Immature natural killer cell (primary cell): Measurements from ENCODE around the gene PATJ. TPM values are rescaled to one million over a fixed set of nuclear protein-coding genes. Genes with fewer than 3 reads are reported as not detected.
"Not testable (repeated sequence)": the region's sequence is repeated elsewhere in the genome, so short reads cannot be mapped to it uniquely, and the experiment has no call there.

Source experiments
- DNase-seq, 3 donors: peaks; one replicate each; pipeline ENCODE4 v3.0.0; 2022; ENCODE audit warnings: mixed read lengths in 1 of 3
- H3K27ac Mint-ChIP-seq, 6 donors: one replicate each; pipeline ENCODE4 v1.8.0; 2020; ENCODE audit warnings: mixed read lengths in 6 of 6, mild to moderate bottlenecking in 5 of 6, inconsistent platforms in 4 of 6, moderate library complexity in 3 of 6
- H3K27me3 Mint-ChIP-seq, 3 donors: one replicate each; pipeline ENCODE4 v1.8.0; 2020 to 2021; ENCODE audit warnings: low read depth in 3 of 3, mild to moderate bottlenecking in 3 of 3, mixed read lengths in 3 of 3, moderate library complexity in 3 of 3, inconsistent platforms in 1 of 3
- H3K36me3 Mint-ChIP-seq, 3 donors: one replicate each; pipeline ENCODE4 v1.8.0; 2020; ENCODE audit warnings: mixed read lengths in 3 of 3, inconsistent platforms in 2 of 3, mild to moderate bottlenecking in 2 of 3
- H3K4me1 Mint-ChIP-seq, 2 donors: one replicate each; pipeline ENCODE4 v1.8.0; 2020; ENCODE audit warnings: inconsistent platforms in 2 of 2, mild to moderate bottlenecking in 2 of 2, mixed read lengths in 2 of 2, moderate library complexity in 1 of 2
- H3K4me3 Mint-ChIP-seq, 5 donors: one replicate each; pipeline ENCODE4 v1.8.0; 2020; ENCODE audit warnings: mild to moderate bottlenecking in 5 of 5, mixed read lengths in 5 of 5, inconsistent platforms in 3 of 5, moderate library complexity in 3 of 5
- H3K9me3 Mint-ChIP-seq, 6 donors: one replicate each; pipeline ENCODE4 v1.8.0; 2020; ENCODE audit warnings: mild to moderate bottlenecking in 6 of 6, mixed read lengths in 6 of 6, inconsistent platforms in 4 of 6, moderate library complexity in 3 of 6
- polyA plus RNA-seq, 3 donors: library from polyadenylated mRNA; unstranded; fragments of 300-500 nt; fragmentation: Illumina TruSeq; gene quantifications; one replicate each; pipeline ENCODE4 v1.2.3, GENCODE V29; 2021

The PATJ gene
- polyA plus RNA-seq, 3 donors from 2014 or later = 2.9 to 7.2 (median 5.9) TPM

DNA sequence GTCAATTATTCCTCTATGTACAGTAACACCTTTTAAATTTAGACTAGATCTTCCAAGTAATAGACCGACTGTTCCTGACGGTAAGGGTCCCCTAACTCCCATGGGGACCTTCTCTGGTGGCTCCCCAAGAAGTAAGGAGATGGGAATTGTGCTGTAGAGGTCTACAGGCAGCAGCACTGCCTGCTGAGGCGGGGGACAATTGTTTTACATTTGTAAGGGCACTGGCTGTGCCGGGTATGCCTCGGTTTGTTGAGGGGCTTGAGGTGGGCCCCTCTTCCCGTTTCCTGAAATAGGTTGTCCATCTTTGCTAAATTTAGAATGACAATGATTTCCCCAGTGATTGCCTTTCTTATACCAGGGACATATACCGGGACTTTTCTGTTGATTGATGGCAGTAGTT is 439.3 kb downstream of the PATJ start:
- Mint-ChIP-seq H3K27ac (no peak overlapping the region), H3K4me3 (no peak overlapping the region), H3K36me3 (no peaks in the 10 kb centered on the region), H3K9me3 (no peaks in the 10 kb centered on the region), H3K27me3 (peaks cover 0 to 4% (median 3%) of the 10 kb centered on the region in 3 donors), H3K4me1 (no peaks in the 10 kb centered on the region)
- no peak for DNase-seq

DNA sequence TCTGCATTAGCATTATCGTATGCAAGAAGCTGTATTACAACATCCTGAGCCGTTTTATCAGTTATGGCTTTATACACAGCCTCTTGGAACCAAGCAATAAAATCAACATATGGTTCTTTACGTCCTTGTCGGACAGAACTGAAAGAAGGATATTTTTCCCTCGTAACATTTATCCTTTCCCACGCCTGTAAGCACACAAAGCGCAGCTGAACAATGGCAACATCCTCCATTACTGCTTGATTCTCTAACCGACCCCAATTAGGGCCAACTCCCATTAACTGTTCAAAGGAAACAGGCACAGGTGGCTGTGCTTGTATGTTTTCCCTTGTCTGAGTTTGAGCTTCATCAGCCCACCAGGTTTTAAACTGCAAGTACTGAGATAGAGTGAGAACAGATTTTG is 439.9 kb downstream of the PATJ start:
- not testable (repeated sequence) for H3K36me3 Mint-ChIP-seq, H3K27ac Mint-ChIP-seq, H3K9me3 Mint-ChIP-seq, H3K4me1 Mint-ChIP-seq, DNase-seq, H3K27me3 Mint-ChIP-seq, H3K4me3 Mint-ChIP-seq

DNA sequence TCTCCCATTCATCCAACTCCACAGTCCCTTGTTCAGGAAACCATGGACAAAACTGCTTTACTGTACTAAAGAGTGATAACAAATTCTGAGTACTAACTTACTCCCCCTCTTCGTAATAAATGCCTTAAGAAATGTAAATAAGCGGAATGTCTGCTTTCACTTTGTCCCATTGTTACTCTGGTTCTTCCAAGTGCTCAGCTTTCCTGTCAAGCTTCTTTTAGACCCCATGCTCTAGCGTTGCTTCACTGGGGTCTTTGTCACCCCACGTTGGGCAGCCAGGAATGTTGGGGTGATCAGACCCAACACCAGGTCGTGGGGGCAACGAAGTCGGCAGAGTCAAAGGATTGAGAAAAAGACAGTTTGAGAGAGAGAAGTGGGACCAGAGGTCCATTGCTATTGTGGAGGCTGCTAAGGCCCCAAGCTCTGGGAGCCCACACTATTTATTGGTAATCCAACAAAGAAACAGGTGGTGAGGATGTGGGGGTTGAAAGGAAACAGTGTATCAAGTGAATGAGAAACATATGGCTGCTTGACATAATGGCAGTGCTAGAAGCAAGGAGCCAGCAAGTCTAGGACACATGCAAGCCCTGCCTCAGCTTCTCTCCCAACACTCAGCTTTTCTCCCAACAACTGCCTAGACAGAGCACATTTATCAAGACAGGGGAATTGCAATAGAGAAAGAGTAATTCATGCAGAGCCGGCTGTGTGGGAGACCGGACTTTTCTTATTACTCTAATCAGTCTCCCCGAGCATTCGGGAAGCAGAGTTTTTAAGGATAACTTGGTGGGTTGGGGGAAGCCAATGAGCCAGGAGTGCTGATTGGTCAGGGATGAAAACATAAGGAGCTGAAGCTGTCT is 441.1 kb downstream of the PATJ start:
- not testable (repeated sequence) for H3K27ac Mint-ChIP-seq

DNA sequence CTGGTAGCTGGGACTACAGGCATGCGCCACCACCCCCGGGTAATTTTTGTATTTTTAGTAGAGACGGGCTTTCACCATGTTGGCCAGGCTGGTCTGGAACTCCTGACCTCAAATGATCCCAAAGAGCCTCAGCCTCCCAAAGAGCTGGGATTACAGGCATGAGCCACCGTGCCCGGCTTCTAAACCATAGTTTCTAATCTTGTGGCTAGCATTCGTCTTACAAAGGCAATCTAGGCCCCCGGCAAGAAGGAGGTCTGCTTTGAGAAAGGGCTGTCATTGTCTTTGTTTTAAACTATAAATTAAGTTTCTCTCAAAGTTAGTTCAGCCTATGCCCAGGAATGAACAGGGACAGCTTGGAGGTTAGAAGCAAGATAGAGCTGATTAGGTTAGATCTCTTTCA is 442.1 kb downstream of the PATJ start:
- no peaks in the 10 kb centered on the region for H3K9me3 Mint-ChIP-seq
- no peak overlapping the region for H3K4me3 Mint-ChIP-seq
- no peaks in the 10 kb centered on the region for H3K36me3 Mint-ChIP-seq
- H3K4me1 Mint-ChIP-seq = no peaks in the 10 kb centered on the region
- DNase-seq = no peak
- H3K27me3 Mint-ChIP-seq = peaks cover 0 to 4% (median 3%) of the 10 kb centered on the region in 3 donors
- H3K27ac Mint-ChIP-seq = no peak overlapping the region

More for the DNA sequence above, 441.1 kb downstream of the PATJ start:
- not testable (repeated sequence) for H3K9me3 Mint-ChIP-seq, DNase-seq, H3K27me3 Mint-ChIP-seq, H3K4me3 Mint-ChIP-seq, H3K4me1 Mint-ChIP-seq, H3K36me3 Mint-ChIP-seq

DNA sequence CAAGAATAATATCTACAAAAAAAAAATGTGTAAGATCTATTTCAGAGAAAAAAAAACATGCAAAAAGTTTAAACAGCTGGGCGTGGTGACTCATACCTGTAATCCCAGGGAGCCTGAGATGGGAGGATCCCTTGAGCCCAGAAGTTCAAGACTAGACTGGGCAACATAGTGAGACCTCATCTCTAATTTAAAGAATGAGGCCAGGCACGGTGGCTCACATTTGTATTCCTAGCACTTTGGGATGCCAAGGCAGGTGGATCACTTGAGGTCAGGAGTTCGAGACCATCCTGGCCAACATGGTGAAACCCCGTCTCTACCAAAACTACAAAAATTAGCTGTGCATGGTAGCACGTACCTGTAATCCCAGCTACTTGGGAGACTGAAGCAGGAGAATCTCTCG is 443.0 kb downstream of the PATJ start:
- H3K27ac Mint-ChIP-seq, H3K4me1 Mint-ChIP-seq, H3K36me3 Mint-ChIP-seq, H3K9me3 Mint-ChIP-seq, DNase-seq, H3K4me3 Mint-ChIP-seq, H3K27me3 Mint-ChIP-seq: not testable (repeated sequence)

DNA sequence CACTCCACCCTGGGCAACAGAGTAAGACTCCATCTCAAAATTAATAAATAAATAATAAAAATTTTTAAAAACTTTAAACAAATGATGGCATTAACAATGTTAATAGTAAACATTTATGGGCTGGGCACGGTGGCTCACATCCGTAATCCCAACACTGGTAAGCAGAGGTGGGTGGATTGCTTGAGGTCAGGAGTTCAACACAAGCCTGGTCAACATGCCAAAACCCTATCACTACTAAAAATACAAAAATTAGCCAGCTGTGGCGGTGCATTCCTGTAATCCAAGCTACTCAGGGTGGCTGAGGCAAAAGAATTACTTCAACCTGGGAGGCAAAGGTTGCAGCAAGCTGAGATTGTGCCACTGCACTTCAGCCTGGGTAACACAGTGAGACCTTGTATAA is 443.4 kb downstream of the PATJ start:
- Mint-ChIP-seq H3K27me3 (peaks cover 0 to 4% (median 3%) of the 10 kb centered on the region in 3 donors), H3K36me3 (no peaks in the 10 kb centered on the region), H3K4me3 (no peak overlapping the region), H3K27ac (no peak overlapping the region), H3K4me1 (no peaks in the 10 kb centered on the region), H3K9me3 (no peaks in the 10 kb centered on the region)
- no peak for DNase-seq

DNA sequence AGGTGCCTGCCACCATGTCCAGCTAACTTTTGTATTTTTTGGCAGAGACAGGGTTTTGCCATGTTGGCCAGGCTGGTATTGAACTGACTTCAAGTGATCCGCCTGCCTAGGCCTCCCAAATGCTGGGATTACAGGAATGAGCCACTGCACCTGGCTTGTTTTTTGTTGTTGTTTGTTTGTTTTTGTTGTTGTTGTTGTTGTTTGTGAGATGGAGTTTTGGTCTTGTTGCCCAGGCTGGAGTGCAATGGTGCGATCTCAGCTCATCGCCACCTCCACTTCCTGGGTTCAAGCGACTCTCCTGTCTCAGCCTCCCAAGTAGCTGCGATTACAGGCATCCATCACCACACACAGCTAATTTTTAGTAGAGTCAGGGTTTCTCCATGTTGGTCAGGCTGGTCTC is 445.3 kb downstream of the PATJ start:
- H3K4me3 Mint-ChIP-seq = no peak overlapping the region
- H3K9me3 Mint-ChIP-seq = no peaks in the 10 kb centered on the region
- peaks cover 0 to 4% (median 3%) of the 10 kb centered on the region in 3 donors for H3K27me3 Mint-ChIP-seq
- no peaks in the 10 kb centered on the region for H3K36me3 Mint-ChIP-seq
- H3K4me1 Mint-ChIP-seq = no peaks in the 10 kb centered on the region
- DNase-seq = no peak
- H3K27ac Mint-ChIP-seq = no peak overlapping the region

DNA sequence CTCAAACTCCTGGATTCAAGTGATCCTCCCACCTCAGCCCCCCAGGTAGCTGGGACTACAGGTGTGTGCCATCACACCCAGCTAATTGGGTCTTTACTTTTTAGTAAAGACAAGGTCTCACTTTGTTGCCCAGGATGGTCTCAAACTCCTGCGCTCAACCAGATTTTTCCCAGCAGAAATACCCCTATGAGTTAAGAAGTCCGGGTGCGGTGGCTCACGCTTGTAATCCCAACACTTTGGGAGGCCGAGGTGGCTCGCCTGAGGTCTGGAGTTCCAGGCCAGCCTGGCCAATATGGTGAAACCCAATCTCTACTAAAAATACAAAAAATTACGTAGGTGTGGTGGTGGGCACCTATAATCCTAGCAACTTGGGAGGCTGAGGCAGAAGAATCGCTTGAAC is 445.8 kb downstream of the PATJ start:
- Mint-ChIP-seq H3K4me1 (no peaks in the 10 kb centered on the region), H3K9me3 (no peaks in the 10 kb centered on the region), H3K36me3 (no peaks in the 10 kb centered on the region), H3K4me3 (no peak overlapping the region), H3K27ac (no peak overlapping the region), H3K27me3 (peaks cover 2 to 4% (median 3%) of the 10 kb centered on the region in 3 donors)
- DNase-seq = no peak

DNA sequence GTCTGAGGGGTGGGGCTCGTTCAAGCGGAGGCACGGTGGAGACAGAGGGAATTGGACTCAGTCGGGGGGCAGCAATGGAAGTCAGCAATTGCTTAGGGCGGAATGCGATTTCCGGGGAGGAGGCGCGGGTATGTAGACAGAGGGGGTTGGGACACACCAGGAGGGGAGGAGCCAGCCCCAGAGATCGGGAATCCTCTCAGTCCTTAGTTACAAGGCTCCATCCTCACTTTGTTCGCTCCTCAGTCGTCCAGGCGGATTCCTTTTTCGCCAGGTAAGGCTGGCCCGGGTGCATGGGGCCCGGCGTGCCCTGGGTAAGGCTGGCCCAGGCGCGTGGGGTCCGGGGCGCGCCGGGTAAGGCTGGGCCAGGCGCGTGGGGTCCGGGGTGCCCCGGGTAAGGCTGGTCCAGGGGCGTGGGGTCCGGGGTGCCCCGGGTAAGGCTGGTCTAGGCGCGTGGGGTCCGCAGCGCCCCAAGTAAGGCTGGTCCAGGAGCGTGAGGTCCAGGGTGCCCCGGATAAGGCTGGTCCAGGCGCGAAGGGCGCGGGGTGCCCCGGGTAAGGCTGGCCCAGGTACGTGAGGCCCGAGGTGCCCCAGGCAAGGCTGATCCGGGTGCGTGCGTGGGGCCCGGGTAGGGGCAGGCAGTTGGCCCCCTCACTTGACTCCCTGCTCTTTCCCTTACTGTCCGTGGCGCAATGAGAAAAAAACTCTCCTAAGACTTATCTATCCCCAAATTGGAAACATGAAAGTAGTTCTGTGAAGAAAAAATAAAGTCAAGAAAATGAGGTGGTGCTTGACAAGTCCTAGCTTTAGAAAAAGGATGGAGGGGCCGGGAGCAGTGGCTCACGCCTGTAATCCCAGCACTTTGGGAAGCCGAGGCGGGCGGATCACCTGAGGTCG is 452.6 kb downstream of the PATJ start, which contains the start of gene L1TD1:
Gene L1TD1, plus strand, starts transcription at position 199 of the 894 bp plus-strand sequence. CDS start 11,780 bp downstream, outside the sequence.
- Mint-ChIP-seq H3K4me3 (no peak within 1 kb of the TSS), H3K36me3 (peaks cover 0 to 3% (median 0%) of the 10 kb centered on the region in 3 donors), H3K27ac (no peak within 1 kb of the TSS), H3K9me3 (peaks cover 0 to 1% (median 0%) of the 10 kb centered on the region in 6 donors), H3K4me1 (no peaks in the 10 kb centered on the region), H3K27me3 (peaks cover 3 to 28% (median 11%) of the 10 kb centered on the region in 3 donors)
- no peak for DNase-seq

DNA sequence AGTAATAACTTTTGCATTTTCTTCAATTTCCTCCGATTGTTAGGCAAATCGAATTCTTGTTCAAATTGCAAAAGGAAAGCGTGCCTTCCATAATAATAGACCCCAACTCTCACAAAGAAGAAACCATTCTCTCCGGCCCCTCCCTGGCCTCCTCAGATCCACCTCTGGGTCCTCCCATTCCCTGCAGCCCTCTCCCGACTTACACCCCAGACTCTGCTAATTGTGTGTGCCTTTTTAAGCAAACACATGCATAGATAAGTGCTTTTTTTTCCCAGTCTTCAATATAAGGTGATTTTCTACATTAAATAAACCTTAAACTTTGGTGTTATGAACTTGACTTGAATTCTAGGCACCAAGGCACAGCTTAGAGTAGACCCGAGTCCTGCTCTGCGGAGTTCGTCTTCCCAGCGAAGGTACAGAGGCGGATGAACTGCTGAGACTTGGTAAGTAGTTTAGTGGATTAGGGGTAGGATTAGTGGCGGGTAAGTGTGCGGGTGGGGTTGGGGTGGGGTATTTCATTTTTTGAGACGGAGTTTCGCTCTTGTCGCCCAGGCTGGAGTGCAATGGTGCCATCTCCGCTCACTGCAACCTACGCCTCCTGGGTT is 453.9 kb downstream of the PATJ start:
- peaks cover 3 to 28% (median 11%) of the 10 kb centered on the region in 3 donors for H3K27me3 Mint-ChIP-seq
- H3K36me3 Mint-ChIP-seq = peaks cover 0 to 3% (median 0%) of the 10 kb centered on the region in 3 donors
- no peak for DNase-seq
- H3K9me3 Mint-ChIP-seq = peaks cover 0 to 1% (median 0%) of the 10 kb centered on the region in 6 donors
- H3K4me1 Mint-ChIP-seq = no peaks in the 10 kb centered on the region
- no peak overlapping the region for H3K27ac Mint-ChIP-seq
- no peak overlapping the region for H3K4me3 Mint-ChIP-seq

DNA sequence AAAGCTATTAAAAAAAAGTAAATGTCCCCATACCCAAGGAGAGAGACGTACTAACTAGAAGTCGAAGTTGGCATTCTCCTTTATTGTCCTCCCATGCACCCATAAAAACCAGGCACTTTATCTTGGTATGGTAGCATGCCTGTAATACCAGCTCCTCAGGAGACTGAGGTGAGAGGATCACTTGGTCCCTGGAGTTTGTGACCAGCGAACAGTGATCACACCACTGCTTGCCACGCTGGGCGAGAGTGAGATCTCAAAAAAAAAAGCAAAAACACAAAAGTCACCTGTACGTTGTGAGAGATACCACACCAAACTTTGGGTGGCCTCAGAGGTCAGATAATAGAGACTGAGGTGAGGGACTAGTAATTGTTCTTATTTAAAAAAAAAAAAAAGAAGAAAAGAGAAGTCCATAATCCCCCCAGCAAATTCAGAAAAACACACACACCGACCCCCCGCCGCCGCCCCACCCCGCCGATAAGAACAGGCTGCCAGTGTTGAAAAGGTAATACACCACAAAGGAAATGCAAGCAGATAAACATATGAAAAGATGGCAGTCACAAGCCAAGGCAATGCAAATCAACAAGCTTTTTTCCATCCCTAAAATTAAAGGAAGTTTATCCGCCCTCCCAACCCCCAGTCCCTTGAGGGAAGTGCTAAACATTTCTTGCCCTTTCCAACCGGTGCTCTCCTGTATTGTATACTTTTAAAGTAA is 455.9 kb downstream of the PATJ start:
- Mint-ChIP-seq H3K9me3 (peaks cover 0 to 1% (median 0%) of the 10 kb centered on the region in 6 donors), H3K27ac (no peak overlapping the region), H3K4me1 (no peaks in the 10 kb centered on the region), H3K36me3 (peaks cover 0 to 3% (median 0%) of the 10 kb centered on the region in 3 donors), H3K4me3 (no peak overlapping the region), H3K27me3 (peaks cover 3 to 28% (median 9%) of the 10 kb centered on the region in 3 donors)
- DNase-seq = no peak

DNA sequence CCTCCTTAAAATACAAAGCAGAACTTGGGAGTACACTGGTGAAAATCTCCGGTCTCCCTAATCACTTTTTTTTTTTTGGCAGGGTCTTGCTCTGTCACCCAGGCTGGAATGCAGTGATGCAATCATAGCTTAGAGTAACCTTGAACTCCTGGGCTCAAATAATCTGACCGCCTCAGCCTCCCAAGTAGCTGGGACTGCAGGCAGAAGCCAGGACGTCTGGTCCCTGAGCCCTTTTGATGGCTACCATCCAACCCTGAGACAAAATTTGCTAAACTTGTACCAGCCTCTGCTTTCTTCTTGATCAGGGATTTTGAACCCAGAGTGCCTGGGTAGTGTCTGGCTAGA is 456.5 kb downstream of the PATJ start:
- Mint-ChIP-seq H3K27ac (no peak overlapping the region), H3K27me3 (peaks cover 4 to 24% (median 7%) of the 10 kb centered on the region in 3 donors), H3K36me3 (peaks cover 0 to 3% (median 0%) of the 10 kb centered on the region in 3 donors), H3K9me3 (peaks cover 0 to 1% (median 0%) of the 10 kb centered on the region in 6 donors), H3K4me1 (no peaks in the 10 kb centered on the region), H3K4me3 (no peak overlapping the region)
- DNase-seq = no peak

DNA sequence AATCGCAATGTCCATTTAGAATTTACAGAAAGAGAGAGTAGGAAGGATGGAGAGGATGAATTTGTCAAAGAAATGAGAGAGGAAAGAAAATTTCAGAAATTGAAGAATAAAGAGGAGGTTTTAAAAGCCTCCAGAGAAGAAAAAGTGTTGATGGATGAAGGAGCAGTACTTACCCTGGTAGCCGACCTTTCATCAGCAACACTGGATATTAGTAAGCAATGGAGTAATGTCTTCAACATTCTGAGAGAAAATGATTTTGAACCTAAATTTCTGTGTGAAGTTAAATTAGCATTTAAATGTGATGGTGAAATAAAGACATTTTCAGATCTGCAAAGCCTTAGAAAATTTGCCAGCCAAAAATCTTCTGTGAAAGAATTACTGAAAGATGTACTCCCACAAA is 464.9 kb downstream of the PATJ start:
- no peak for DNase-seq
- H3K4me3 Mint-ChIP-seq = no peak overlapping the region
- peaks cover 4 to 17% (median 10%) of the 10 kb centered on the region in 6 donors for H3K9me3 Mint-ChIP-seq
- H3K4me1 Mint-ChIP-seq = no peaks in the 10 kb centered on the region
- peaks cover 1 to 3% (median 3%) of the 10 kb centered on the region in 3 donors for H3K27me3 Mint-ChIP-seq
- peaks cover 0 to 4% (median 0%) of the 10 kb centered on the region in 3 donors for H3K36me3 Mint-ChIP-seq
- H3K27ac Mint-ChIP-seq = no peak overlapping the region
